Kidney (tissue), 14 donors: ENCODE results near the gene CGRRF1. TPM values are rescaled to one million over a fixed set of nuclear protein-coding genes. Genes with fewer than 3 reads are reported as not detected.

Experiments
- DNase-seq, 5 donors: peaks; one replicate each; pipeline ENCODE4 v3.0.0-alpha.2; 2013 to 2020
- FAIRE-seq: peaks from 2 replicates; lab custom pipeline; 2012; peaks lifted over from hg19 to GRCh38; lab: Jason Lieb, UNC
- H3K27ac ChIP-seq, 2 donors: one replicate each; pipeline ENCODE4 v1.7.0; 2013; ENCODE audit warnings: low read depth in 2 of 2, low read length in 2 of 2, inconsistent platforms in 1 of 2
- H3K27me3 ChIP-seq: one replicate; pipeline ENCODE4 v1.7.1; 2013; ENCODE audit warnings: low read length, inconsistent platforms; ENCODE audit not compliant: control insufficient read depth, insufficient read depth
- H3K36me3 ChIP-seq, 3 donors: one replicate each; pipeline versions ENCODE4 v1.7.0 to v1.7.1; 2013; ENCODE audit warnings: low read length in 3 of 3, control low read depth in 1 of 3, inconsistent platforms in 1 of 3; ENCODE audit not compliant: insufficient read depth in 3 of 3, control insufficient read depth in 2 of 3
- H3K4me1 ChIP-seq, 3 donors: one replicate each; pipeline versions ENCODE4 v1.7.0 to v1.7.1; 2013; ENCODE audit warnings: low read length in 3 of 3, inconsistent platforms in 1 of 3, low read depth in 1 of 3; ENCODE audit not compliant: control insufficient read depth in 2 of 3, insufficient read depth in 2 of 3
- H3K4me3 ChIP-seq, 3 donors: one replicate each; pipeline versions ENCODE4 v1.7.0 to v1.8.1; 2013; ENCODE audit warnings: low read length in 3 of 3, control low read depth in 1 of 3, inconsistent platforms in 1 of 3
- H3K9ac ChIP-seq, 3 donors: one replicate each; pipeline versions ENCODE4 v1.7.0 to v1.7.1; 2013; ENCODE audit warnings: low read length in 3 of 3, control low read depth in 1 of 3, inconsistent platforms in 1 of 3
- H3K9me3 ChIP-seq, 3 donors: one replicate each; pipeline versions ENCODE4 v1.7.0 to v1.7.1; 2013; ENCODE audit warnings: low read length in 3 of 3, control low read depth in 1 of 3, inconsistent platforms in 1 of 3; ENCODE audit not compliant: control insufficient read depth in 2 of 3, insufficient read depth in 1 of 3
- CTCF ChIP-seq: IDR thresholded peaks from 3 replicates; pipeline ENCODE4 v1.5.1; 2012; ENCODE audit warnings: mild to moderate bottlenecking, moderate library complexity, borderline replicate concordance; ENCODE audit not compliant: insufficient read depth; ENCODE audit errors: extremely low read depth
- intact Hi-C: fragments of 100-400 bp; cut with DNase I; formaldehyde crosslinking; loops from one replicate; pipeline ENCODE4 v1.11.1; 2022
- polyA plus RNA-seq: library from polyadenylated mRNA; stranded (reverse); fragments of 350-450 nt; fragmentation: Illumina TruSeq; extraction: RNeasy Lipid Tissue Mini Kit (QIAGEN cat#74804); gene quantifications from one replicate; pipeline ENCODE4 v1.2.3, GENCODE V29; 2014; ENCODE audit warnings: low read depth, low replicate concordance; ENCODE audit not compliant: insufficient read depth
- total RNA-seq: library from RNA; stranded (reverse); fragmentation: NEBNext Ultra II Directional; extraction: Animal tissue kit (Norgen Biotek cat#: 25700); gene quantifications from one replicate; pipeline ENCODE4 v1.2.1, GENCODE V29; 2021
- donor health status: control.
- donor health status: control.
- donor health status: control.
- donor health status: control.
- donor health status: control.
- donor health status: DM: yes; HTN: yes; CAD: no.
- donor health status: Normal renal cell carcinoma (clear cell type).

CGRRF1 gene
- total and polyA plus RNA-seq, 2 donors from 2014 or later: 19.6 to 26.2 TPM

- no peak overlapping the region for H3K9ac ChIP-seq
- H3K4me1 ChIP-seq: peaks cover 0 to 9% (median 0%) of the 10 kb centered on the region in 3 donors
- H3K27ac ChIP-seq: no peak overlapping the region
- DNase-seq (no peak), FAIRE-seq (no peak)
- no peak for TF ChIP-seq CTCF
- H3K4me3 ChIP-seq: no peak overlapping the region
- no peaks in the 10 kb centered on the region for H3K36me3 ChIP-seq
- H3K9me3 ChIP-seq: no peaks in the 10 kb centered on the region
- no peaks in the 10 kb centered on the region for H3K27me3 ChIP-seq
- intact Hi-C loops: no loop called here
Measured at GRCh38 chr14:54501480-54501879, 8.2 kb upstream of the CGRRF1 start.

- DNase-seq (no peak), FAIRE-seq (no peak)
- Histone ChIP-seq H3K4me1 (peaks cover 0 to 5% (median 0%) of the 10 kb centered on the region in 3 donors), H3K36me3 (no peaks in the 10 kb centered on the region), H3K9me3 (no peaks in the 10 kb centered on the region), H3K4me3 (no peak overlapping the region), H3K27me3 (no peaks in the 10 kb centered on the region), H3K9ac (no peak overlapping the region), H3K27ac (no peak overlapping the region)
- no peak for TF ChIP-seq CTCF
- intact Hi-C loops: no loop called here
Measured at GRCh38 chr14:54502602-54503001, 7.1 kb upstream of the CGRRF1 start.

GRCh38 chr14:54503486-54503885, 6.2 kb upstream of the CGRRF1 start:
- Histone ChIP-seq H3K4me1 (peaks cover 0 to 5% (median 0%) of the 10 kb centered on the region in 3 donors), H3K36me3 (no peaks in the 10 kb centered on the region), H3K27ac (no peak overlapping the region), H3K4me3 (no peak overlapping the region), H3K9ac (no peak overlapping the region), H3K9me3 (no peaks in the 10 kb centered on the region), H3K27me3 (no peaks in the 10 kb centered on the region)
- FAIRE-seq: no peak
- intact Hi-C loops: no loop called here
- DNase-seq: no peak
- no peak for TF ChIP-seq CTCF

GRCh38 chr14:54512393-54512792, 2.7 kb downstream of the CGRRF1 start:
- H3K36me3 ChIP-seq: no peaks in the 10 kb centered on the region
- H3K4me3 ChIP-seq: no peak overlapping the region
- H3K9me3 ChIP-seq: peaks cover 0 to 6% (median 1%) of the 10 kb centered on the region in 3 donors
- no peak for FAIRE-seq
- H3K27me3 ChIP-seq: no peaks in the 10 kb centered on the region
- no peak overlapping the region for H3K9ac ChIP-seq
- DNase-seq: no peak
- peaks cover 0 to 15% (median 6%) of the 10 kb centered on the region in 3 donors for H3K4me1 ChIP-seq
- H3K27ac ChIP-seq: no peak overlapping the region
- no peak for TF ChIP-seq CTCF
- intact Hi-C loops: no loop called here
